ENCODE data around the gene USP17L18. TPM values are rescaled to one million over a fixed set of nuclear protein-coding genes. Genes with fewer than 3 reads are reported as not detected.
"Not testable (repeated sequence)": the region's sequence is repeated elsewhere in the genome, so short reads cannot be mapped to it uniquely, and the experiment has no call there.

The USP17L18 gene
- total RNA-seq, 4 donors from 2014 or later: not detected

- H3K9me3 ChIP-seq; intact Hi-C loops (cut with DNase I); H3K36me3 ChIP-seq; H3K4me1 ChIP-seq; DNase-seq (ENCODE audit: extremely low spot score); H3K4me3 ChIP-seq; H3K27me3 ChIP-seq; H3K27ac ChIP-seq (replicated peaks in 1 of 4): not testable (repeated sequence)
- WGBS: no CpG with 5 or more reads among the region's 13 CpGs
Observed at GRCh38 chr4:9262572-9262971, 14.1 kb downstream of the USP17L18 start, which contains the start of gene USP17L21. Gene USP17L21, plus strand, starts transcription at chr4:9262872. Its CDS starts 0 bp downstream, at chr4:9262872.

- H3K36me3 ChIP-seq; intact Hi-C loops (cut with DNase I): not testable (repeated sequence)
- WGBS: no CpG with 5 or more reads among the region's 15 CpGs
Observed at GRCh38 chr4:9267319-9267718, 18.9 kb downstream of the USP17L18 start, which contains the start of gene USP17L22. Gene USP17L22, plus strand, starts transcription at chr4:9267619. Its CDS starts 0 bp downstream, at chr4:9267619.

GRCh38 chr4:9271719-9272118, 23.3 kb downstream of the USP17L18 start:
- H3K27ac ChIP-seq (replicated peaks in 1 of 4); DNase-seq (ENCODE audit: extremely low spot score); H3K36me3 ChIP-seq; H3K27me3 ChIP-seq; H3K4me3 ChIP-seq; H3K4me1 ChIP-seq; H3K9me3 ChIP-seq; intact Hi-C loops (cut with DNase I): not testable (repeated sequence)
- WGBS: 91% methylated on average over 8 of the region's 10 CpGs

More at GRCh38 chr4:9267319-9267718, 18.9 kb downstream of the USP17L18 start, which contains the start of gene USP17L22:
- H3K27me3 ChIP-seq; H3K9me3 ChIP-seq; H3K27ac ChIP-seq (replicated peaks in 1 of 4); H3K4me1 ChIP-seq; H3K4me3 ChIP-seq; DNase-seq (ENCODE audit: extremely low spot score): not testable (repeated sequence)

Other genes starting within 250 kb of the USP17L18 start
- gene FAM90A26, start 78.2 kb upstream of the USP17L18 start, total RNA-seq: not detected
- not detected for gene USP17L10, start 38.0 kb upstream of the USP17L18 start, total RNA-seq
- gene USP17L11, start 33.2 kb upstream of the USP17L18 start, total RNA-seq: not detected
- gene USP17L12, start 28.5 kb upstream of the USP17L18 start, total RNA-seq: not detected
- not detected for gene USP17L13, start 23.7 kb upstream of the USP17L18 start, total RNA-seq
- gene USP17L15, start 14.2 kb upstream of the USP17L18 start, total RNA-seq: not detected
- not detected for gene USP17L17, start 4.8 kb upstream of the USP17L18 start, total RNA-seq
- gene USP17L19, start 4.7 kb downstream of the USP17L18 start, total RNA-seq: not detected
- not detected for gene USP17L20, start 9.5 kb downstream of the USP17L18 start, total RNA-seq
- gene USP17L21, start 14.2 kb downstream of the USP17L18 start, total RNA-seq: not detected
- not detected for gene USP17L22, start 19.0 kb downstream of the USP17L18 start, total RNA-seq
- not detected for gene USP17L24, start 76.5 kb downstream of the USP17L18 start, total RNA-seq
- not detected for gene USP17L25, start 81.3 kb downstream of the USP17L18 start, total RNA-seq
- gene USP17L26, start 86.0 kb downstream of the USP17L18 start, total RNA-seq: not detected
- not detected for gene USP17L5, start 90.8 kb downstream of the USP17L18 start, total RNA-seq
- gene USP17L27, start 95.5 kb downstream of the USP17L18 start, total RNA-seq: not detected
- gene USP17L28, start 100.3 kb downstream of the USP17L18 start, total RNA-seq: not detected
- gene USP17L29, start 105.0 kb downstream of the USP17L18 start, total RNA-seq: not detected
- not detected for gene USP17L30, start 114.5 kb downstream of the USP17L18 start, total RNA-seq
- gene DEFB131A, start 195.8 kb downstream of the USP17L18 start, total RNA-seq: not detected

Measured in esophagus muscularis mucosa (tissue), 4 donors.